ENCODE results near the gene CELSR1. TPM values are rescaled to one million over a fixed set of nuclear protein-coding genes. Genes with fewer than 3 reads are reported as not detected.

Gene CELSR1
- polyA plus RNA-seq, 4 donors = 21.5 to 28.6 (median 26.5) TPM

GRCh38 chr22:46557736-46558480 lies 20.5 kb upstream of the CELSR1 start:
- no peak for DNase-seq (ENCODE audit: low read depth in 4 of 4, low spot score in 2 of 4)

GRCh38 chr22:46556775-46557174 lies 19.4 kb upstream of the CELSR1 start:
- DNase-seq (ENCODE audit: low read depth in 4 of 4, low spot score in 2 of 4) = no peak

GRCh38 chr22:46553189-46553588 lies 15.8 kb upstream of the CELSR1 start:
- no peak for DNase-seq (ENCODE audit: low read depth in 4 of 4, low spot score in 2 of 4)

DNA sequence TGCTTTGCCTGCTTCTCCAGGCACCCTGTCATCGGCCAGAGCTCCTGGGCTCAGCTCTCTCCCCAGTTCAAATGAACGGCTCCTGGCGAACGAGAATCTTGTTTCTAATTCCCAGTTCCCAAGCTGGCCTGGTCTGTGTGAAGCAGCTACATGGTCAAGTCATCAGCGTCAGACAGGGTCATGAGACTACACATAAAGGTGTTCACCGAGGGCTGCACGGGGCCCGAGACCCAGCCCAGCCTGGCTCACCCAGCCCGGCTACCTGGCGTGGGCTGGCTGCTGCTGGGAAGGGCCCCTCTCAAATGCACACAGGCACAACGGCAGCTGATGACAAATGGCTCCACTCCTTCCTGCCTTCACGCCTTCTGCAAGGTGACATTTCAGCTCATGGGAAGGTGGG lies 14.6 kb upstream of the CELSR1 start:
- DNase-seq (ENCODE audit: low read depth in 4 of 4, low spot score in 2 of 4) = no peak

- no peak for DNase-seq (ENCODE audit: low read depth in 4 of 4, low spot score in 2 of 4)
Measured at GRCh38 chr22:46551321-46551720, 13.9 kb upstream of the CELSR1 start.

DNA sequence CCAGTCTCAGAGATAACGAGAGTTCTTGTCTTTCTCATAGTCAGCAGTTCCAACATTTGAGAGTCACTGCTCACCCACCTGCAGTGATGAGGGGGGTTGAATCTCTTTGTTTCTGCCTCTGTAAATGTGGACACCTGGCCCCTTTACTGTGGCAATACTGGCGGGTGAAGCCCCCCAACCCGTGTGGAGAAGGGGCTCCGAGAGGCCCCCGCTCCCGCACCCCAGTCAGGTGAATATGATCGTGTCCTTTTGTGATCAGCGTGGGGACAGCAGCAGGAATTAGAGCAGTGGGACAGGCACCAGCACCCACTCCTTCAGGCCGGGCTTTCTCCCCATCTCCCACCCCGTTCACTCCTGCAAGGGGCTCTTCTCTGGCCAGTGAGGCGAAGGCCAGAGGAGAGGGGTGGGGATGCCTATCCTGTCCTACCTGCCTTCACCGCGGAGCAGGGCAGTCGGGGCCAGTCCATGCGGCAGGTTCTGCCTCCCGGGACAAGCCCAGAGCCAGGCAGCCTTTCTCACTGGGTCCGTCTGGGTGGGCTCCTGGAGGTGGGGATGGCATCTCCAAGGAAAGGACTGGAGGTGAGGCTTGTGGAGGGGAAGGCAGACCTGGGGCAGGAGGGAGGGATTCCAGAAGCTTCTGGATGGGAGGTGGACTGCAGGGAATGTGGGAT lies 12.7 kb upstream of the CELSR1 start:
- no peak for DNase-seq (ENCODE audit: low read depth in 4 of 4, low spot score in 2 of 4)

- no peak for DNase-seq (ENCODE audit: low read depth in 4 of 4, low spot score in 2 of 4)
Measured at GRCh38 chr22:46549563-46549840, 12.1 kb upstream of the CELSR1 start.

DNA sequence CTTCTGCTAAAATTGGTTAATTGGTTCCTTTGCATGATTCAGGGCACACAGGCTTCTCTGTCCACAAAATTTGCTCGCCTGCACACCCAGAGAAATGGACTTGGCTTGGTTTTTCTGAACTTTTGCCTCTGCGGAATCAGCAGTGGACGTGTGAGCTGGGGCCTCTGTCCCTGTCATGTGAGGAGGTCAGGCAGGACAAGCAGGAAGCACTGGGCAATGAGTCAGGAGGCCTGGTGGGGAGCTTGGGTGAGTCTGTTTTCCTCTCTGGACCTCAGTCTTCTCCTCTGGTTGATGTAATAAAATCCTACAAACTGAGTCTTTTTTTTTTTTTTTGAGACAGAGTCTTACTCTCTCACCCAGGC lies 10.4 kb upstream of the CELSR1 start:
- DNase-seq (ENCODE audit: low read depth in 4 of 4, low spot score in 2 of 4) = no peak

DNA sequence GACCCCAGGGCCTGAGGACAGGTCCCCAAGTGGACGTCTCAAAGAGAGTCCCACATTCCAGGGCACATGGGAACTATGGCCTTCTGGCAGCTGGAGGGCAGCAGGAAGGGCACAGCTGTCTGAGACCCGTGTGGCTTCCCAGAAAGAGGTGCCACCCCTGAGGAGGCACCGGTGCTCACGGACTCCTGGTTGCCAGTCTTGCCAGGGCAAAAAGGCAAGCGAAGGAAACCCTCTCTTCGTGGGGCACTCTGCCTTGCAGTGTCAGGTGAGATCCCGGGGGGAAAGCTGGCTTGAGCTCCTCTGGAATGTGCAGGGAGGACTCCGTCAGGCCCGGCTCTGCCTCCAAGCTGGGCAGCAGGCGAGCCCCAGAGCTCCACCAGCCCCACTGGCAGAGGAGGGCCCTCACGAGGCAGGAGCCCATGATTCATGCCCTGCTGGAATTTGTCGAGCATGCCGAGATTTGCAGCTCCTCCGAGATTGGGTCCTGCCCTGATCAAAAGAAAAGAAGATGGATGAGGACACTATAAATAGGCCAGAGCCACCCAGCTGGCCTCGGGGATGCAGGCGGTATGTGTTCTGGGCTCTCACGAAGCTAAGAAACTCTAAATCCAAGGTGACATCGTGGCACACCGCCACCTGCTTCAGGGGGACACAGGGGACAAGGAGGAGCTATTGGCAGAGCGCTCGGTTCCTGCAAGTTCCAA lies 9.9 kb upstream of the CELSR1 start:
- DNase-seq (ENCODE audit: low read depth in 4 of 4, low spot score in 2 of 4) = no peak

GRCh38 chr22:46546466-46547178 lies 9.2 kb upstream of the CELSR1 start:
- DNase-seq (ENCODE audit: low read depth in 4 of 4, low spot score in 2 of 4) = no peak

DNA sequence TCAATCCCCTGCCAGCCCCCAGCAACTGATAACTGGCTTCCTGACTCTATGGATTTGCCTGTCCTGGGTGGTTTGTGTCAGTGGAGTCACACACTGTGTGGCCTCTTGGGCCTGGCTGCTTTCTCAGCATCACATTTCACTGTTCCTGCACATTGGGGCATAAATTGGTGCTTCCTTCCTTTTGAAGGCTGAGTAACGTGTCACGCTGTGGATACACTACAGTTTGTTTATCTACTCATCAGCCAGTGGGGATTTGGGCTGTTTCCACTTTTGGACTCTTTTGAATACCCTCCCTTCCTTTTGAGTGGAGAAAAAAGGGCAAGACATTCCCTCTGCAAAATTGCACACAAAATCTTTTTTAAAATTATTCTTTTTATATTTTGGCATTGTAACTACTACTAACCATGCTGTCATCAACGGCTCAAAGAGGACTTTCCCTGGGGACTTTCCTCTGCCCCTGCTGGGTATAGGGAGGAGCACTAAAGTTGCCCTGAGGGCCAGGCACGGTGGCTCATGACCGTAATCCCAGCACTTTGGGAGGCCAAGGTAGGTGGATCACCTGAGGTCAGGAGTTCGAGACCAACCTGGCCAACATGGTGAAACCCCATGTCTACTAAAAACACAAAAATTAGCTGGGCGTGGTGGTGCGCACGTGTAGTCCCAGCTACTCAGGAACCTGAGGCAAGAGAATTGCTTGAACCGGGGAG lies 7.8 kb upstream of the CELSR1 start:
- DNase-seq (ENCODE audit: low read depth in 4 of 4, low spot score in 2 of 4) = no peak

- no peak for DNase-seq (ENCODE audit: low read depth in 4 of 4, low spot score in 2 of 4)
Measured at GRCh38 chr22:46542011-46542985, 4.9 kb upstream of the CELSR1 start.

DNA sequence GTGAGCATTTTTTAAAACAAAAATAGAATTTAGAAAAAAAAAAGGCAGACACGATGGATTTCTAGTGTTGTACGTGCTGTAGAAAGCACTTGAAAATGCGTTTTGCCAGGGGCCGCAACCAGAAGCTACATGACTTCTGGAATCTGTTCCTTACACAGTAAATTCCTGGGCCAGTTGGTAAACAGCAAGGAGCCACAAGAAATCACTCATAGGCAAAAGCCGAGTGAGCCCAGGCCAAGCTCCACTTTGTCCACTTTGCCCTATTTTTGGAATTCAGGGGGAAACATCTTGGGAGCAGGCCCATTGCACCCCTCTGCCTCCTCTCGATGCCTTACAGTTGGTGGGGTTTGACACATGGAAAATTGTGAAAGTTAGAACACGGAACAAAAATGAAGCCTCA lies 4.1 kb upstream of the CELSR1 start:
- DNase-seq (ENCODE audit: low read depth in 4 of 4, low spot score in 2 of 4) = no peak

- no peak for DNase-seq (ENCODE audit: low read depth in 4 of 4, low spot score in 2 of 4)
Measured at GRCh38 chr22:46540874-46541273, 3.5 kb upstream of the CELSR1 start.

- no peak for DNase-seq (ENCODE audit: low read depth in 4 of 4, low spot score in 2 of 4)
Measured at GRCh38 chr22:46539169-46539568, 1.7 kb upstream of the CELSR1 start.

DNA sequence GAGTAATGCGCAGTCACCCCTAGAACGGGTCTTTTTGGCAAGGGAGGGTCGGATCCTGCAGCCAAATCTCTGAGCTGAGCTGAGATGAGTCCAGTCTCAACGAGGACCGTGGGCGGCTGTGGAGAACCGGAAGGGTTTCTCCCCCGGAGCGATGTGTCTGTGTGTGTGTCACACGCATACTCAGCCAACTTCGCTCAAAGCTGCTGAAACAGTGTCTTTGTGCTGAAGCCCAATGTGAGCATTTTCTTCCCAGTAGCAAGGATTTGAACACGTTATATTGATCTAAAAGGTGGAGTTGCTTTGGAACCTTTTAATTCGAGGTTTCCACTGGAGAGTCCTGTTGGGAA lies 1.4 kb upstream of the CELSR1 start:
- no peak for DNase-seq (ENCODE audit: low read depth in 4 of 4, low spot score in 2 of 4)

GRCh38 chr22:46537946-46538813 lies 760 bp upstream of the CELSR1 start:
- no peak for DNase-seq (ENCODE audit: low read depth in 4 of 4, low spot score in 2 of 4)

DNA sequence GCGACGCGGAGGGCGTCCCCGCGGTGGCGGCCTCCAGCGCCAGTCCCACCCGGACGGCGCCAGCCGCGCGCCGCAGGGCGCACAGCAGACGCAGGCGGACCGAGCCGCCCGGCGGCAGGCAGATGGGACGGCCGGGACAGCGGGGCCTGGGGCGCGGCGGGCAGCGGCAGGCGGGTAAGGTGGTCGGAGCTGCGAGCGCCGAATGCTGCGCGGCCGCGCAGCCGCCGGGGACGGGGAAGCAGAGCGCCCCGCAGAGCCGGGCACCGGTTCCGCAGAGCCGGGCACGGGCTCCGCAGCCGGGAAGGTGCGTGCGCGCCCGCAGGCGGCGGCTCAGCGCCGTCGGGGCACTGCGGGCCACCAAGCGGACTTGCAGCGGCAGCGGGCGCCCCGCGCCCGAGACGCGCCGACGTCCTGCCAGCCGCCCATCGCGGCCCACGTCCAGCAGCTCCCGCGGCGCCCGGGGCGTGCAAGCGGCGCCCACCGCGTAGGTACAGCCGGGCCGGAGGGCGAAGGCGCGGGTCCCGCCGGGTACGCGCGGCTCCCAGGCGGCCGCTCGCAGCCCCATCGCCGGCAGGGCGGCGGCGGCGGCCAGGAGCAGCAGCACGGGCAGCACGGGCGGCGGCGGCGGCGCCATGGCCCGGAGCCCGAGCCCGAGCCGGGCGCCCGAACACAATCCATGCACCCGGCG lies 739 bp downstream of the CELSR1 start:
- DNase-seq (ENCODE audit: low read depth in 4 of 4, low spot score in 2 of 4) = no peak
